Body of pancreas (tissue), 4 donors: ENCODE data around the gene DCXR. TPM values are rescaled to one million over a fixed set of nuclear protein-coding genes. Genes with fewer than 3 reads are reported as not detected.

Experiments
- ATAC-seq: fragments of 150-250 bp; one replicate; pipeline ENCODE4 v1.9.1; 2016
- DNase-seq, 4 donors: peaks; one replicate each; pipeline ENCODE4 v3.0.0-alpha.2; 2019
- H3K27ac ChIP-seq, 4 donors: fragments of 200-600 bp; sonication (generic); 1 replicate in 3 of 4; 2 replicates in 1 of 4; pipeline versions ENCODE4 v1.5.1 to v1.6.1; 2016 to 2019; ENCODE audit warnings: mild to moderate bottlenecking in 1 of 4, mixed read lengths in 1 of 4, moderate library complexity in 1 of 4
- H3K27me3 ChIP-seq, 2 donors: fragments of 200-600 bp; sonication (generic); one replicate each; pipeline ENCODE4 v1.6.0; 2016; ENCODE audit warnings: mild to moderate bottlenecking in 1 of 2
- H3K36me3 ChIP-seq, 2 donors: fragments of 200-600 bp; sonication (generic); replicated peaks in 1 of 2; 2 replicates each; pipeline ENCODE4 v1.5.1; 2016; ENCODE audit warnings: low read depth in 2 of 2; ENCODE audit not compliant: insufficient read depth in 1 of 2
- H3K4me1 ChIP-seq: fragments of 200-600 bp; sonication (generic); one replicate; pipeline ENCODE4 v1.6.0; 2016
- H3K4me3 ChIP-seq, 2 donors: fragments of 200-600 bp; sonication (generic); 1 replicate in 1 of 2; 2 replicates in 1 of 2; pipeline ENCODE4 v1.5.1; 2016 to 2019
- H3K9me3 ChIP-seq, 3 donors: fragments of 200-600 bp; sonication (generic); 1 replicate in 2 of 3; 2 replicates in 1 of 3; pipeline ENCODE4 v1.5.1; 2016
- POLR2A ChIP-seq, 3 donors: fragments of 450-650 bp; IDR thresholded peaks; one replicate each; pipeline ENCODE4 v1.6.1; 2016; ENCODE audit warnings: antibody characterized with exemption in 3 of 3, mild to moderate bottlenecking in 2 of 3
- WGBS, 2 donors: methylation state at CpG; one replicate each; pipeline ENCODE4 v1.1.5; 2017; 5-methylcytosine and 5-hydroxymethylcytosine counted together
- intact Hi-C: fragments of 100-400 bp; cut with DNase I; formaldehyde crosslinking; loops from one replicate; pipeline ENCODE4 v1.15.1; 2023
- total RNA-seq, 2 donors: library from RNA; depleted of rRNA; stranded (reverse); fragments of >200 nt; gene quantifications; one replicate each; pipeline ENCODE4 v1.1.0, GENCODE V29; 2016
- TF ChIP-seq, protein P1 (sequence below), 7 experiments: fragments of 450-650 bp in 4 of 7; fragments of 200-600 bp in 3 of 7; sonication (generic) in 3 of 7; IDR thresholded peaks; one replicate each; pipeline ENCODE4 v1.5.1; 2016 to 2019; ENCODE audit warnings: antibody characterized with exemption in 7 of 7

Gene DCXR
- total RNA-seq, 2 donors from 2014 or later: 82.2 to 205 TPM

DNA sequence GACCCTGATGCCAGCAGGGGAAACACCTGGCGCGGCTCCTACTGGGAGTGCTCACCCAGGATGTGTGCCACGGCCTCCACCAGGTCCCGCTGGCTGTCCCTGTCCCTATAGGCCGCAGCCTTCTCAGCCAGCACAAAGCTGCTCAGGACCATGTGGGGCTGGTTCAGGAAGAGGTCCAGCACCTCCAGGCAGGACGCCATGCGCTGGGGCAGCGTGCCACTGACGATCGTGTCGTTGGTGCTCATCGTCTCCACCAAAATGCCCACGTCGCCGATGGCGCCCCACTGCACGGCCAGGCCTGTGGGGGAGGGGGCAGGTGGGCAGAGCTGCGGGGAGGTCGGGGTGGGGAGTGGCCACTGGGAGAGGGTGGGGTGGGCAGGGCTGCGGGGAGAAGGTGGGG lies 44.0 kb upstream of the DCXR start:
- DNase-seq (no peak), ATAC-seq (no peak)
- 94% methylated on average over 11 of the region's 20 CpGs; no CpG with 5 or more reads in 1 of the 2 donors for WGBS, 2 donors
- Histone ChIP-seq H3K9me3 (no peaks in the 10 kb centered on the region), H3K27ac (no peak overlapping the region), H3K4me1 (no peaks in the 10 kb centered on the region), H3K4me3 (no peak overlapping the region), H3K36me3 (peaks cover 12 to 32% of the 10 kb centered on the region in 2 donors), H3K27me3 (no peaks in the 10 kb centered on the region)
- TF ChIP-seq, protein P1, sequence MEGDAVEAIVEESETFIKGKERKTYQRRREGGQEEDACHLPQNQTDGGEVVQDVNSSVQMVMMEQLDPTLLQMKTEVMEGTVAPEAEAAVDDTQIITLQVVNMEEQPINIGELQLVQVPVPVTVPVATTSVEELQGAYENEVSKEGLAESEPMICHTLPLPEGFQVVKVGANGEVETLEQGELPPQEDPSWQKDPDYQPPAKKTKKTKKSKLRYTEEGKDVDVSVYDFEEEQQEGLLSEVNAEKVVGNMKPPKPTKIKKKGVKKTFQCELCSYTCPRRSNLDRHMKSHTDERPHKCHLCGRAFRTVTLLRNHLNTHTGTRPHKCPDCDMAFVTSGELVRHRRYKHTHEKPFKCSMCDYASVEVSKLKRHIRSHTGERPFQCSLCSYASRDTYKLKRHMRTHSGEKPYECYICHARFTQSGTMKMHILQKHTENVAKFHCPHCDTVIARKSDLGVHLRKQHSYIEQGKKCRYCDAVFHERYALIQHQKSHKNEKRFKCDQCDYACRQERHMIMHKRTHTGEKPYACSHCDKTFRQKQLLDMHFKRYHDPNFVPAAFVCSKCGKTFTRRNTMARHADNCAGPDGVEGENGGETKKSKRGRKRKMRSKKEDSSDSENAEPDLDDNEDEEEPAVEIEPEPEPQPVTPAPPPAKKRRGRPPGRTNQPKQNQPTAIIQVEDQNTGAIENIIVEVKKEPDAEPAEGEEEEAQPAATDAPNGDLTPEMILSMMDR (IDR thresholded peaks at IDR 0.05): no peak
- TF ChIP-seq POLR2A (IDR thresholded peaks at IDR 0.05): no peak
- intact Hi-C loops: no loop called here

DNA sequence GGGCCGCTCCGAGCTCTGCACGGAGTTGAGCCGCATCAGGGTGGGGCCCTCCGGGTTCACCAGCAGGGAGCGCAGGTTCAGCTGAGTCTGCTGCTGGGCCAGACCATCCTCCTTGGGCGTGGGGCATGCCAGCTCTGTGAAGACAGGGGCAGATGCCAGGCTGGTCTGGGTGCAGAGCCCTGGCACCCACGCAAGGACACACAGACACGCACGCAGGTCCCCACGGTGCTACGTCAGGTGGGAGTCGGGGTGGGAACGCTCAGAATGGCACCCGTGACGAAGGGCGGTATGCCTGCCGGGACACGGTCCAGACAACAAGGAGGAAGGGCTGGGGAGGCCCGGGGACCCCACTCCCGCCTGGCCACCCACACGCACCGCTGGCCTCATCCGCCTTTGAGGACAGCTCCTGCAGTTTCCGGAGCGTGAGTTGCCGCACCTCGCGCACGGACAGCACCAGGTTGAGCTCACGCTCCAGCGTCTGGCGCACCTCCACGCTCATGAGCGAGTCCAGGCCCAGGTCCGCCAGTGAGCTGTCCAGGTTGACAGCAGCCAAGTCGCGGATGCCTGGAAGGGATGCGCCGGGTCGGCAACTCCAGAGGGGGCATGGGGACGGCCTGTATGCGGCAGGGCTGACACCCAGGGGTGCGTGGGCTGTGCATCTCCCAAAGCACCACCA lies 43.4 kb upstream of the DCXR start:
- DNase-seq: no peak
- H3K27ac ChIP-seq: no peak overlapping the region
- ATAC-seq: no peak
- no peaks in the 10 kb centered on the region for H3K4me1 ChIP-seq
- WGBS, 2 donors: 95 to 96% methylated on average over 18 to 25 of the region's 44 CpGs
- H3K9me3 ChIP-seq: no peaks in the 10 kb centered on the region
- H3K36me3 ChIP-seq: peaks cover 12 to 30% of the 10 kb centered on the region in 2 donors
- intact Hi-C loops: no loop called here
- H3K4me3 ChIP-seq: no peak overlapping the region
- no peaks in the 10 kb centered on the region for H3K27me3 ChIP-seq
- no peak for TF ChIP-seq POLR2A (IDR thresholded peaks at IDR 0.05)
- TF ChIP-seq, protein P1 (IDR thresholded peaks at IDR 0.05): no peak

DNA sequence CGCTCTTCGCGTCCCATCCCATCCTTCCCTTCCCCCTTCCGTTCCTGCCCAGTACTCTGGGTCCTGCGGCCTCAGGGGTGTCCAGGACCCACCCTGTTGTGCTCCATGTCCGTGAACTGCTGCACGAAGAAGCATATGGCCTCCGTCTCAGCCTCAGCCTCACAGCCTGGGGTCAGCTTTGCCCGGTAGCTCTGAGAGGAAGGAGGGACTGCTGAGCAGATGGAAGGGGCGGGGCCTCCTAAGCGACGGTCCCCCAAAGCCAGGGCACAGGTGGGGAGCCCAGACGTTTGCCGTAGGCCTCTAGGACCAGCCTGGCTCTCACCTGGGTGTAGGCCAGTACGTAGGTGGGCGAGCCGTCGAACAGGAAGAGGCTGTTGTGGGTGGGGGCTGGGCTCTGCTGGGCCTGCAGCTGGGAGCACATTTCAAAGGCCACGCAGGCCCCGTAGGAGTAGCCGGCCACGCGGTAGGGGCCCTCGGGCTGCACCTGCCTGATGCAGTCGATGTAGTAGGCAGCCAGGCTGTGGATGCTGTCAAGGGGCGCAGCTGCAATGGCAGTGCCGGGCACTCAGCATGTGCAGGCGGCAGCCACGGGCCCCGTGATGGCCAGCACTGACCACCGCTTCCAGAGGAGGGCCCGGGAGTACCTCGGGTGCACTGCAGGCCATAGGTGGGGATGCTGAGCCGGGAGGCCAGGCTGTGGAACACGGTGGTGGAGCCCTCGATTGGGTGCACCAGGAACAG lies 42.7 kb upstream of the DCXR start:
- Histone ChIP-seq H3K27me3 (no peaks in the 10 kb centered on the region), H3K36me3 (peaks cover 12 to 27% of the 10 kb centered on the region in 2 donors), H3K27ac (no peak overlapping the region), H3K4me1 (no peaks in the 10 kb centered on the region), H3K9me3 (no peaks in the 10 kb centered on the region), H3K4me3 (no peak overlapping the region)
- ATAC-seq (no peak), DNase-seq (no peak)
- WGBS, 2 donors: 92% methylated on average over 12 to 36 of the region's 36 CpGs
- no peak for TF ChIP-seq POLR2A (IDR thresholded peaks at IDR 0.05)
- TF ChIP-seq, protein P1 (IDR thresholded peaks at IDR 0.05): no peak
- intact Hi-C loops: no loop called here

DNA sequence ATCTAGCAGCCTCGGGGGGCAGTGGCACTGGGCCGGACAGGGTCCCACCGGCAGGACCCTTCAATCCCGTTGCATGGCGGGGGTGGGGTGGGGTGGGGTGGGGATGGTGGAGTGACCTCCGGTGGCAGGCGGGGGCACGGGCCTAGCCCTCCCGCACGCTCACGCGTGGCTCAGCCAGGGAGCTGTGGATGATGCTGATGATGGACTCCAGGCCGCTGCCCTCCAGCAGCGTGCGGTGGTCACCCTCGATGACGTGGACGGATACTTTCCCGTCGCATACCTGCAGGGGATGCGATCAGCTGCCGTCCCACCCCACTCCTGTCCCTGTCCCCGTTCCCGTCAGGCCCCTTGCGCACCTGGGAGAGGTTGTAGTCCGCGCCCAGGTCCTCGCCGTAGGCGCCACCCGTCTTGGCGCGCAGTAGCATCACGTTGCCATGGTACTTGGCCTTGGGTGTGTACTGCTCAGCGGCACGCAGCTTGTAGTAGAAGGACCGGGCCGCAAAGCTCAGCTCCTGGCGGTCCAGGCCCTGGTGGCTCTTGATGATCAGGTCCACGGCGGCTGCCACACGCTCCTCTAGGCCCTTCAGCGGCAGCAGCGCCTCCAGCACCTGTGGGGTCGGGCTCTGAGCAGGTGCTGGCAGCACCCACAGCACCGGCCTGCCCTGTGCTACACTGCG lies 41.6 kb upstream of the DCXR start:
- intact Hi-C loops: no loop called here
- Histone ChIP-seq H3K27ac (no peak overlapping the region), H3K27me3 (no peaks in the 10 kb centered on the region), H3K36me3 (peaks cover 11 to 22% of the 10 kb centered on the region in 2 donors), H3K9me3 (no peaks in the 10 kb centered on the region), H3K4me3 (no peak overlapping the region), H3K4me1 (no peaks in the 10 kb centered on the region)
- ATAC-seq (no peak), DNase-seq (no peak)
- no peak for TF ChIP-seq POLR2A (IDR thresholded peaks at IDR 0.05)
- TF ChIP-seq, protein P1 (IDR thresholded peaks at IDR 0.05): no peak
- WGBS, 2 donors: 91 to 96% methylated on average over 39 to 42 of the region's 47 CpGs
